OCI-LY7 (cell line): ENCODE measurements around the gene DENND2A.

ENCODE experiments used
- EZH2phosphoT487 ChIP-seq: fragments of 200-600 bp; sonication (generic); IDR thresholded peaks from 2 replicates; pipeline ENCODE4 v1.6.1; 2018; ENCODE audit warnings: low read depth, borderline replicate concordance, mild to moderate bottlenecking, mixed run types, antibody characterized with exemption, low read length, moderate library complexity, mixed read lengths
- TF ChIP-seq, protein P1 (sequence below): fragments of 200-600 bp; sonication (generic); conservative IDR thresholded peaks from 2 replicates; pipeline ENCODE4 v1.5.1; 2014; ENCODE audit warnings: mild to moderate bottlenecking, antibody characterized with exemption, low read length, moderate library complexity, mixed read lengths

- TF ChIP-seq, protein P1, sequence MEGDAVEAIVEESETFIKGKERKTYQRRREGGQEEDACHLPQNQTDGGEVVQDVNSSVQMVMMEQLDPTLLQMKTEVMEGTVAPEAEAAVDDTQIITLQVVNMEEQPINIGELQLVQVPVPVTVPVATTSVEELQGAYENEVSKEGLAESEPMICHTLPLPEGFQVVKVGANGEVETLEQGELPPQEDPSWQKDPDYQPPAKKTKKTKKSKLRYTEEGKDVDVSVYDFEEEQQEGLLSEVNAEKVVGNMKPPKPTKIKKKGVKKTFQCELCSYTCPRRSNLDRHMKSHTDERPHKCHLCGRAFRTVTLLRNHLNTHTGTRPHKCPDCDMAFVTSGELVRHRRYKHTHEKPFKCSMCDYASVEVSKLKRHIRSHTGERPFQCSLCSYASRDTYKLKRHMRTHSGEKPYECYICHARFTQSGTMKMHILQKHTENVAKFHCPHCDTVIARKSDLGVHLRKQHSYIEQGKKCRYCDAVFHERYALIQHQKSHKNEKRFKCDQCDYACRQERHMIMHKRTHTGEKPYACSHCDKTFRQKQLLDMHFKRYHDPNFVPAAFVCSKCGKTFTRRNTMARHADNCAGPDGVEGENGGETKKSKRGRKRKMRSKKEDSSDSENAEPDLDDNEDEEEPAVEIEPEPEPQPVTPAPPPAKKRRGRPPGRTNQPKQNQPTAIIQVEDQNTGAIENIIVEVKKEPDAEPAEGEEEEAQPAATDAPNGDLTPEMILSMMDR: no peak
- TF ChIP-seq EZH2phosphoT487: no peak
These were observed 160.9 kb downstream of the DENND2A start for GRCh38 chr7:140479739-140480084.
